Measurements from ENCODE around the gene CEP350. TPM values are rescaled to one million over a fixed set of nuclear protein-coding genes. Genes with fewer than 3 reads are reported as not detected.

CEP350 gene
- total and polyA plus RNA-seq, 4 experiments from 2014 or later: 9.3 to 99.4 (median 76.0) TPM

GRCh38 chr1:180083164-180083563 is 128.6 kb downstream of the CEP350 start:
- POLR2A ChIA-PET (ENCODE audit: partially characterized antibody): no interaction called here
- H3K4me1 ChIP-seq (ENCODE audit: insufficient read depth, low read length): no peaks in the 10 kb centered on the region
- DNase-seq: no peak
- no peaks in the 10 kb centered on the region for H3K9me3 ChIP-seq (ENCODE audit: control insufficient read depth in 1 of 2, low read length in 2 of 2)
- no peak overlapping the region for H3K27ac ChIP-seq (ENCODE audit: low read depth, low read length)
- H3K36me3 ChIP-seq (ENCODE audit: insufficient read depth, low read length): peaks cover 9% of the 10 kb centered on the region
- intact Hi-C loops (cut with micrococcal nuclease): no loop called here
- H3K27me3 ChIP-seq (ENCODE audit: insufficient read depth, low read length): no peaks in the 10 kb centered on the region
- H3K9me3 Mint-ChIP-seq: no peaks in the 10 kb centered on the region
- H3K27me3 Mint-ChIP-seq: no peaks in the 10 kb centered on the region
- H3K27ac Mint-ChIP-seq: peak overlapping the region in 1 of 7 donors; percentile 42
- H3K4me3 Mint-ChIP-seq: no peak overlapping the region
- CTCF ChIA-PET (ENCODE audit: partially characterized antibody): interaction anchor here (1.5 to 2.5 kb wide), 3 partner anchors 19 to 377 kb away, joined by 5 to 6 read pairs (median 5); no protein-coding TSS in a partner anchor
- H3K4me3 ChIP-seq (ENCODE audit: low read length in 2 of 2): no peak overlapping the region
- H3K4me1 Mint-ChIP-seq: no peaks in the 10 kb centered on the region
- peaks cover 23 to 54% of the 10 kb centered on the region in 2 donors for H3K36me3 Mint-ChIP-seq

GRCh38 chr1:180084867-180085266 is 130.3 kb downstream of the CEP350 start:
- ChIA-PET CTCF (ENCODE audit: partially characterized antibody) (interaction anchor here (1.0 to 2.6 kb wide), 4 partner anchors 15 to 95 kb away, joined by 3 to 15 read pairs (median 5); no protein-coding TSS in a partner anchor), POLR2A (ENCODE audit: partially characterized antibody) (no interaction called here)
- Mint-ChIP-seq H3K9me3 (no peaks in the 10 kb centered on the region), H3K4me1 (peaks cover 0 to 3% (median 0%) of the 10 kb centered on the region in 4 donors), H3K4me3 (no peak overlapping the region), H3K36me3 (peaks cover 34 to 58% of the 10 kb centered on the region in 2 donors), H3K27me3 (no peaks in the 10 kb centered on the region), H3K27ac (peak overlapping the region in 2 of 7 donors; percentile 0 to 2)
- no peaks in the 10 kb centered on the region for H3K9me3 ChIP-seq (ENCODE audit: control insufficient read depth in 1 of 2, low read length in 2 of 2)
- H3K27me3 ChIP-seq (ENCODE audit: insufficient read depth, low read length): no peaks in the 10 kb centered on the region
- H3K27ac ChIP-seq (ENCODE audit: low read depth, low read length): no peak overlapping the region
- no peak for DNase-seq
- no peak overlapping the region for H3K4me3 ChIP-seq (ENCODE audit: low read length in 2 of 2)
- H3K36me3 ChIP-seq (ENCODE audit: insufficient read depth, low read length): peaks cover 9% of the 10 kb centered on the region
- intact Hi-C loops (cut with micrococcal nuclease): no loop called here
- H3K4me1 ChIP-seq (ENCODE audit: insufficient read depth, low read length): no peaks in the 10 kb centered on the region

GRCh38 chr1:180085331-180085730 is 130.7 kb downstream of the CEP350 start:
- H3K36me3 Mint-ChIP-seq: peaks cover 36 to 60% of the 10 kb centered on the region in 2 donors

GRCh38 chr1:180092931-180093650 is 138.5 kb downstream of the CEP350 start:
- ChIA-PET POLR2A (ENCODE audit: partially characterized antibody) (no interaction called here), CTCF (ENCODE audit: partially characterized antibody) (no interaction called here)
- H3K4me3 Mint-ChIP-seq: no peak overlapping the region
- H3K9me3 ChIP-seq (ENCODE audit: control insufficient read depth in 1 of 2, low read length in 2 of 2): no peaks in the 10 kb centered on the region
- peak overlapping the region in 2 of 7 donors; percentile 5 to 18 for H3K27ac Mint-ChIP-seq
- no peaks in the 10 kb centered on the region for H3K9me3 Mint-ChIP-seq
- H3K4me1 ChIP-seq (ENCODE audit: insufficient read depth, low read length): no peaks in the 10 kb centered on the region
- peaks cover 61 to 67% of the 10 kb centered on the region in 2 donors for H3K36me3 Mint-ChIP-seq
- H3K4me1 Mint-ChIP-seq: peaks cover 0 to 6% (median under 1%) of the 10 kb centered on the region in 4 donors
- DNase-seq: no peak
- intact Hi-C loops (cut with micrococcal nuclease): loop anchor here (5.0 kb wide), 1 partner anchor 84 kb away; no protein-coding TSS in a partner anchor
- no peaks in the 10 kb centered on the region for H3K27me3 Mint-ChIP-seq
- H3K36me3 ChIP-seq (ENCODE audit: insufficient read depth, low read length): peaks cover 46% of the 10 kb centered on the region
- H3K4me3 ChIP-seq (ENCODE audit: low read length in 2 of 2): no peak overlapping the region
- no peak overlapping the region for H3K27ac ChIP-seq (ENCODE audit: low read depth, low read length)
- no peaks in the 10 kb centered on the region for H3K27me3 ChIP-seq (ENCODE audit: insufficient read depth, low read length)

More at GRCh38 chr1:180085331-180085730, 130.7 kb downstream of the CEP350 start:
- H3K36me3 ChIP-seq (ENCODE audit: insufficient read depth, low read length): peaks cover 8% of the 10 kb centered on the region
- ChIA-PET POLR2A (ENCODE audit: partially characterized antibody) (no interaction called here), CTCF (ENCODE audit: partially characterized antibody) (interaction anchor here (1.0 to 2.6 kb wide), 3 partner anchors 15 to 94 kb away, joined by 3 to 15 read pairs (median 5); no protein-coding TSS in a partner anchor)
- H3K27ac ChIP-seq (ENCODE audit: low read depth, low read length): no peak overlapping the region
- H3K9me3 Mint-ChIP-seq: no peaks in the 10 kb centered on the region
- H3K4me1 Mint-ChIP-seq: peaks cover 0 to 6% (median 0%) of the 10 kb centered on the region in 4 donors
- no peaks in the 10 kb centered on the region for H3K27me3 Mint-ChIP-seq
- H3K9me3 ChIP-seq (ENCODE audit: control insufficient read depth in 1 of 2, low read length in 2 of 2): no peaks in the 10 kb centered on the region
- intact Hi-C loops (cut with micrococcal nuclease): no loop called here
- no peak for DNase-seq
- H3K27me3 ChIP-seq (ENCODE audit: insufficient read depth, low read length): no peaks in the 10 kb centered on the region
- no peak overlapping the region for H3K4me3 Mint-ChIP-seq
- no peak overlapping the region for H3K4me3 ChIP-seq (ENCODE audit: low read length in 2 of 2)
- H3K4me1 ChIP-seq (ENCODE audit: insufficient read depth, low read length): no peaks in the 10 kb centered on the region
- peak overlapping the region in 2 of 7 donors; percentile 0 to 15 for H3K27ac Mint-ChIP-seq

- DNase-seq: no peak
- no peak overlapping the region for H3K27ac Mint-ChIP-seq
- H3K4me3 ChIP-seq (ENCODE audit: low read length in 2 of 2): no peak overlapping the region
- peaks cover 52 to 67% of the 10 kb centered on the region in 2 donors for H3K36me3 Mint-ChIP-seq
- intact Hi-C loops (cut with micrococcal nuclease): loop anchor here (5.0 kb wide), 1 partner anchor 83 kb away; no protein-coding TSS in a partner anchor
- no peaks in the 10 kb centered on the region for H3K9me3 ChIP-seq (ENCODE audit: control insufficient read depth in 1 of 2, low read length in 2 of 2)
- H3K27me3 Mint-ChIP-seq: no peaks in the 10 kb centered on the region
- H3K4me3 Mint-ChIP-seq: no peak overlapping the region
- H3K4me1 Mint-ChIP-seq: peaks cover 0 to 3% (median under 1%) of the 10 kb centered on the region in 4 donors
- no peaks in the 10 kb centered on the region for H3K4me1 ChIP-seq (ENCODE audit: insufficient read depth, low read length)
- peaks cover 46% of the 10 kb centered on the region for H3K36me3 ChIP-seq (ENCODE audit: insufficient read depth, low read length)
- H3K9me3 Mint-ChIP-seq: no peaks in the 10 kb centered on the region
- CTCF ChIA-PET (ENCODE audit: partially characterized antibody): no interaction called here
- POLR2A ChIA-PET (ENCODE audit: partially characterized antibody): no interaction called here
- no peaks in the 10 kb centered on the region for H3K27me3 ChIP-seq (ENCODE audit: insufficient read depth, low read length)
- no peak overlapping the region for H3K27ac ChIP-seq (ENCODE audit: low read depth, low read length)
Observed at GRCh38 chr1:180094705-180095295, 140.2 kb downstream of the CEP350 start.

- H3K9me3 ChIP-seq (ENCODE audit: control insufficient read depth in 1 of 2, low read length in 2 of 2): no peaks in the 10 kb centered on the region
- H3K4me1 Mint-ChIP-seq: peaks cover 0 to 4% (median 2%) of the 10 kb centered on the region in 4 donors
- ChIA-PET POLR2A (ENCODE audit: partially characterized antibody) (no interaction called here), CTCF (ENCODE audit: partially characterized antibody) (no interaction called here)
- no peak overlapping the region for H3K4me3 Mint-ChIP-seq
- intact Hi-C loops (cut with micrococcal nuclease): no loop called here
- no peak overlapping the region for H3K27ac Mint-ChIP-seq
- H3K9me3 Mint-ChIP-seq: no peaks in the 10 kb centered on the region
- H3K36me3 ChIP-seq (ENCODE audit: insufficient read depth, low read length): peaks cover 38% of the 10 kb centered on the region
- no peak overlapping the region for H3K27ac ChIP-seq (ENCODE audit: low read depth, low read length)
- DNase-seq: no peak
- H3K4me3 ChIP-seq (ENCODE audit: low read length in 2 of 2): no peak overlapping the region
- no peaks in the 10 kb centered on the region for H3K27me3 ChIP-seq (ENCODE audit: insufficient read depth, low read length)
- H3K4me1 ChIP-seq (ENCODE audit: insufficient read depth, low read length): no peaks in the 10 kb centered on the region
- H3K36me3 Mint-ChIP-seq: peaks cover 60 to 77% of the 10 kb centered on the region in 2 donors
- no peaks in the 10 kb centered on the region for H3K27me3 Mint-ChIP-seq
Observed at GRCh38 chr1:180096584-180097325, 142.1 kb downstream of the CEP350 start.

GRCh38 chr1:180097326-180097605 is 142.7 kb downstream of the CEP350 start:
- Mint-ChIP-seq H3K36me3 (peaks cover 60 to 75% of the 10 kb centered on the region in 2 donors), H3K27me3 (no peaks in the 10 kb centered on the region), H3K9me3 (no peaks in the 10 kb centered on the region), H3K4me3 (no peak overlapping the region), H3K4me1 (peaks cover 0 to 4% (median 2%) of the 10 kb centered on the region in 4 donors), H3K27ac (no peak overlapping the region)
- no peaks in the 10 kb centered on the region for H3K4me1 ChIP-seq (ENCODE audit: insufficient read depth, low read length)
- no peak overlapping the region for H3K27ac ChIP-seq (ENCODE audit: low read depth, low read length)
- H3K9me3 ChIP-seq (ENCODE audit: control insufficient read depth in 1 of 2, low read length in 2 of 2): no peaks in the 10 kb centered on the region
- no peaks in the 10 kb centered on the region for H3K27me3 ChIP-seq (ENCODE audit: insufficient read depth, low read length)
- DNase-seq: no peak
- H3K36me3 ChIP-seq (ENCODE audit: insufficient read depth, low read length): peaks cover 34% of the 10 kb centered on the region
- no peak overlapping the region for H3K4me3 ChIP-seq (ENCODE audit: low read length in 2 of 2)
- intact Hi-C loops (cut with micrococcal nuclease): no loop called here
- CTCF ChIA-PET (ENCODE audit: partially characterized antibody): no interaction called here
- POLR2A ChIA-PET (ENCODE audit: partially characterized antibody): no interaction called here

All from CD4-positive, alpha-beta memory T cell (primary cell).